Prostate gland (tissue), 2 donors: ENCODE data around the gene OR4P4.

Experiments
- POLR2AphosphoS5 ChIP-seq: sonication (generic); formaldehyde crosslinking; IDR thresholded peaks from one replicate; pipeline ENCODE4 v1.6.1; 2017; ENCODE audit warnings: antibody characterized with exemption
- TF ChIP-seq, protein P1 (sequence below), 4 experiments: fragments of 200-600 bp in 2 of 4; fragments of 450-650 bp in 2 of 4; sonication (generic) in 2 of 4; IDR thresholded peaks; 1 replicate in 3 of 4; 2 replicates in 1 of 4; pipeline ENCODE4 v1.5.1; 2016 to 2019; ENCODE audit warnings: antibody characterized with exemption in 4 of 4, mild to moderate bottlenecking in 2 of 4, moderate library complexity in 2 of 4

DNA sequence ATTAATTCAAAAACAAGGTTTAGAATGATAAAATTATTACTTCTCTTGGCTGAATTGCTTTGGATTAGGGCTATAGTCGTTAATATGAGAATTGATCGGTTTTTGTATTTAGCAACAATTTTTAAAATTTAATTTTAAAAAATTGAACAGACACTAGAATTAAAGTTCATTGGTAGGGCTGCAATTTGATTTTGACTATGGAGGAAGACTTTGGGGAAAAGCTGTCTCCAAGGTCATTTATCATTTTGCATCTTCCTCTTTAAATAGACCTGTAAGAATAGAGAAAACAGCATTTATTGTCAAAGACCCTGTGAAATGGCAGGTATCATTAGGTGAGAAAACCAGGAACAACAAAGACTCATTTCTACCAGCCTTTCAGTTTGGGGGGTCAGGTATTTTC is 13.1 kb downstream of the OR4P4 start, which contains the start of gene OR4S2:
- TF ChIP-seq, protein P1, sequence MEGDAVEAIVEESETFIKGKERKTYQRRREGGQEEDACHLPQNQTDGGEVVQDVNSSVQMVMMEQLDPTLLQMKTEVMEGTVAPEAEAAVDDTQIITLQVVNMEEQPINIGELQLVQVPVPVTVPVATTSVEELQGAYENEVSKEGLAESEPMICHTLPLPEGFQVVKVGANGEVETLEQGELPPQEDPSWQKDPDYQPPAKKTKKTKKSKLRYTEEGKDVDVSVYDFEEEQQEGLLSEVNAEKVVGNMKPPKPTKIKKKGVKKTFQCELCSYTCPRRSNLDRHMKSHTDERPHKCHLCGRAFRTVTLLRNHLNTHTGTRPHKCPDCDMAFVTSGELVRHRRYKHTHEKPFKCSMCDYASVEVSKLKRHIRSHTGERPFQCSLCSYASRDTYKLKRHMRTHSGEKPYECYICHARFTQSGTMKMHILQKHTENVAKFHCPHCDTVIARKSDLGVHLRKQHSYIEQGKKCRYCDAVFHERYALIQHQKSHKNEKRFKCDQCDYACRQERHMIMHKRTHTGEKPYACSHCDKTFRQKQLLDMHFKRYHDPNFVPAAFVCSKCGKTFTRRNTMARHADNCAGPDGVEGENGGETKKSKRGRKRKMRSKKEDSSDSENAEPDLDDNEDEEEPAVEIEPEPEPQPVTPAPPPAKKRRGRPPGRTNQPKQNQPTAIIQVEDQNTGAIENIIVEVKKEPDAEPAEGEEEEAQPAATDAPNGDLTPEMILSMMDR (IDR thresholded peaks at IDR 0.05): no peak
- TF ChIP-seq POLR2AphosphoS5: no peak
